ENCODE results near the gene CAPZB.
"Not testable (repeated sequence)": the region's sequence is repeated elsewhere in the genome, so short reads cannot be mapped to it uniquely, and the experiment has no call there.

The CAPZB gene

GRCh38 chr1:19504796-19505692 is 19.7 kb upstream of the CAPZB start:
- peak overlapping the region; percentile 6; the same call in 1 of the 2 replicates for H2AFZ ChIP-seq (ENCODE audit: low read length)
- H3K4me3 ChIP-seq (ENCODE audit: low read length): no peak overlapping the region
- TF ChIP-seq, protein P1, sequence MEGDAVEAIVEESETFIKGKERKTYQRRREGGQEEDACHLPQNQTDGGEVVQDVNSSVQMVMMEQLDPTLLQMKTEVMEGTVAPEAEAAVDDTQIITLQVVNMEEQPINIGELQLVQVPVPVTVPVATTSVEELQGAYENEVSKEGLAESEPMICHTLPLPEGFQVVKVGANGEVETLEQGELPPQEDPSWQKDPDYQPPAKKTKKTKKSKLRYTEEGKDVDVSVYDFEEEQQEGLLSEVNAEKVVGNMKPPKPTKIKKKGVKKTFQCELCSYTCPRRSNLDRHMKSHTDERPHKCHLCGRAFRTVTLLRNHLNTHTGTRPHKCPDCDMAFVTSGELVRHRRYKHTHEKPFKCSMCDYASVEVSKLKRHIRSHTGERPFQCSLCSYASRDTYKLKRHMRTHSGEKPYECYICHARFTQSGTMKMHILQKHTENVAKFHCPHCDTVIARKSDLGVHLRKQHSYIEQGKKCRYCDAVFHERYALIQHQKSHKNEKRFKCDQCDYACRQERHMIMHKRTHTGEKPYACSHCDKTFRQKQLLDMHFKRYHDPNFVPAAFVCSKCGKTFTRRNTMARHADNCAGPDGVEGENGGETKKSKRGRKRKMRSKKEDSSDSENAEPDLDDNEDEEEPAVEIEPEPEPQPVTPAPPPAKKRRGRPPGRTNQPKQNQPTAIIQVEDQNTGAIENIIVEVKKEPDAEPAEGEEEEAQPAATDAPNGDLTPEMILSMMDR (IDR thresholded peaks at IDR 0.05; ENCODE audit: low read length): no peak
- TF ChIP-seq EZH2 (optimal IDR thresholded peaks at IDR 0.05; ENCODE audit: low read depth, low read length) (no peak), EZH2phosphoT487 (IDR thresholded peaks at IDR 0.05; ENCODE audit: low read length) (no peak)
- no peaks in the 10 kb centered on the region for H3K9me3 ChIP-seq (replicated peaks; ENCODE audit: insufficient read depth, low read length)
- no peak overlapping the region for H3K9ac ChIP-seq (ENCODE audit: low read length)
- no peaks in the 10 kb centered on the region for H3F3A ChIP-seq (ENCODE audit: insufficient read depth, low read length)
- no peak overlapping the region for H3K27ac ChIP-seq (ENCODE audit: low read length)
- DNase-seq: no peak
- H3K4me1 ChIP-seq (ENCODE audit: low read length): no peaks in the 10 kb centered on the region
- H3K79me2 ChIP-seq (ENCODE audit: low read length): no peaks in the 10 kb centered on the region
- no peaks in the 10 kb centered on the region for H3K9me2 ChIP-seq (replicated peaks; ENCODE audit: insufficient read depth, low read length)
- no peaks in the 10 kb centered on the region for H4K20me1 ChIP-seq (ENCODE audit: insufficient read depth, low read length)
- H3K36me3 ChIP-seq (replicated peaks; ENCODE audit: insufficient read depth, low read length): no peaks in the 10 kb centered on the region
- H3K27me3 ChIP-seq (replicated peaks; ENCODE audit: insufficient read depth, low read length): no peaks in the 10 kb centered on the region
- peak overlapping the region; percentile 31; the same call in 1 of the 2 replicates for H3K4me2 ChIP-seq (ENCODE audit: low read depth, low read length)

GRCh38 chr1:19502284-19502683 is 16.9 kb upstream of the CAPZB start:
- not testable (repeated sequence) for DNase-seq; H3K9me2 ChIP-seq (replicated peaks; ENCODE audit: insufficient read depth, low read length); H3K9me3 ChIP-seq (replicated peaks; ENCODE audit: insufficient read depth, low read length); H3K27me3 ChIP-seq (replicated peaks; ENCODE audit: insufficient read depth, low read length); H3K36me3 ChIP-seq (replicated peaks; ENCODE audit: insufficient read depth, low read length); H3K9ac ChIP-seq (ENCODE audit: low read length); H3K4me2 ChIP-seq (ENCODE audit: low read depth, low read length); H3K79me2 ChIP-seq (ENCODE audit: low read length); H2AFZ ChIP-seq (ENCODE audit: low read length); H3F3A ChIP-seq (ENCODE audit: insufficient read depth, low read length); H3K4me1 ChIP-seq (ENCODE audit: low read length); H3K4me3 ChIP-seq (ENCODE audit: low read length); H4K20me1 ChIP-seq (ENCODE audit: insufficient read depth, low read length); H3K27ac ChIP-seq (ENCODE audit: low read length)

DNA sequence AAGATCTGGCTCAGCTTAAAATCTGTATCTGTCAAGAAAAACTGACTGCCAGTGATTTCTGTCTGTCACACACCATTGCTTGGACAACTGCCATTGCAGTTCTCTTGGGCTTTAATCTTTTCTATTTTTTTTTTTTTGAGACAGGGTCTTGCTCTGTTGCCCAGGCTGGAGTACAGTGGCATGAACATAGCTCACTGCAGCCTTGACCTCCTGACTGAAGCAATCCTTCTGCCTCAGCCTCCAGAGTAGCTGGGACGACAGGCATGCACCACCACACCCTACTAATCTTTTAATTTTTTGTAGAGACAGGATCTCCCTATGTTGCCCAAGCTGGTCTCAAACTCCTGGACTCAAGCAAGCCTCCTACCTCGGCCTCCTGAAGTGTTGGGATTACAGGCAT is 14.5 kb upstream of the CAPZB start:
- H2AFZ ChIP-seq (ENCODE audit: low read length); H3K27me3 ChIP-seq (replicated peaks; ENCODE audit: insufficient read depth, low read length); H3K9me3 ChIP-seq (replicated peaks; ENCODE audit: insufficient read depth, low read length); H3K9ac ChIP-seq (ENCODE audit: low read length); H3K79me2 ChIP-seq (ENCODE audit: low read length); H3K36me3 ChIP-seq (replicated peaks; ENCODE audit: insufficient read depth, low read length); H3K4me3 ChIP-seq (ENCODE audit: low read length); DNase-seq; H3K4me2 ChIP-seq (ENCODE audit: low read depth, low read length); H4K20me1 ChIP-seq (ENCODE audit: insufficient read depth, low read length); H3K9me2 ChIP-seq (replicated peaks; ENCODE audit: insufficient read depth, low read length); H3K27ac ChIP-seq (ENCODE audit: low read length): not testable (repeated sequence)
- Histone ChIP-seq H3F3A (ENCODE audit: insufficient read depth, low read length) (peaks cover 11% of the 10 kb centered on the region), H3K4me1 (ENCODE audit: low read length) (peaks cover 18% of the 10 kb centered on the region)

GRCh38 chr1:19497443-19497842 is 12.1 kb upstream of the CAPZB start:
- not testable (repeated sequence) for H3K4me3 ChIP-seq (ENCODE audit: low read length); H3K27me3 ChIP-seq (replicated peaks; ENCODE audit: insufficient read depth, low read length); H3K9me2 ChIP-seq (replicated peaks; ENCODE audit: insufficient read depth, low read length); DNase-seq; H3K4me2 ChIP-seq (ENCODE audit: low read depth, low read length); H3K27ac ChIP-seq (ENCODE audit: low read length); H3K36me3 ChIP-seq (replicated peaks; ENCODE audit: insufficient read depth, low read length); H2AFZ ChIP-seq (ENCODE audit: low read length); H3K9ac ChIP-seq (ENCODE audit: low read length); H3K79me2 ChIP-seq (ENCODE audit: low read length); H3K9me3 ChIP-seq (replicated peaks; ENCODE audit: insufficient read depth, low read length); H4K20me1 ChIP-seq (ENCODE audit: insufficient read depth, low read length)
- H3F3A ChIP-seq (ENCODE audit: insufficient read depth, low read length): peaks cover 11% of the 10 kb centered on the region
- H3K4me1 ChIP-seq (ENCODE audit: low read length): peaks cover 18% of the 10 kb centered on the region
